Measurements from ENCODE around the gene SLC2A9.
"Not testable (repeated sequence)": the region's sequence is repeated elsewhere in the genome, so short reads cannot be mapped to it uniquely, and the experiment has no call there.

Gene SLC2A9

DNA sequence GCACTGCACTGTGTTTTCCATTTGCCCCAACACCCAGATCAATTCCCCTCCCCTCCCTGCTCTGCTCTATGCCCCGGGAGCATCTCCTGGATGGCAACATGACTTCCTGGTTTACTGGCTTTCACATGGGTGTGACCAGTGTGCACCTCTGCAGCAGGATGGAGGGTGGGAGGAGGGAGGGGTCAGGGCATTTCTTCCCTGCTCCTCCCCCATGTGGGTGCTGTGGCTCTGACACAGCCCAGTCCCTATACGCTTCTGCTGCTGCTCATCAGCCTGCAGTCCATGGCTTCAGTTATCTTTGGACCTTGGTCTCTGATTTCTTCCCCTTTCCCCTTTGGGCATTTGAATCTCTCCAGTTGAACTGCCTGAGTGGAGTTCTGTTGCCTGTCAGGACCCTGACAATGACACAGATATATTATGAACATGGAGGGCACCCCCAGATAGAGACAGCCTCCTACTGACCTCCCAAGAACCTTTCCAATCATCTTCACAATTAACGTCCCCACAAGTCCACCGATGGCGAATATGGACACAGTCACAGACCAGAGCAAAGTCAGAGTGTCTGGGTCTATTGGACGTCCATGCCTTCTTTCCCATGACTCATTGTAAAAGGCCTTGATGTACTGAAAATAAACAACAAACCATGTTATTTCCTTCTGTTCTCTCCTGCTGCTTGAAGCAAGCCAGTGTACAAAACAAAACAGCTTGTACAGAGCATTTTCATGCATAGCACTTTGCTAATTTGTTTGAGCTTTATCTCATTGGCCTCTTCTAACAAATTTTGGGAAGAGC lies 24.8 kb downstream of the SLC2A9 start:
- DNase-seq (ENCODE audit: low read depth) = no peak

DNA sequence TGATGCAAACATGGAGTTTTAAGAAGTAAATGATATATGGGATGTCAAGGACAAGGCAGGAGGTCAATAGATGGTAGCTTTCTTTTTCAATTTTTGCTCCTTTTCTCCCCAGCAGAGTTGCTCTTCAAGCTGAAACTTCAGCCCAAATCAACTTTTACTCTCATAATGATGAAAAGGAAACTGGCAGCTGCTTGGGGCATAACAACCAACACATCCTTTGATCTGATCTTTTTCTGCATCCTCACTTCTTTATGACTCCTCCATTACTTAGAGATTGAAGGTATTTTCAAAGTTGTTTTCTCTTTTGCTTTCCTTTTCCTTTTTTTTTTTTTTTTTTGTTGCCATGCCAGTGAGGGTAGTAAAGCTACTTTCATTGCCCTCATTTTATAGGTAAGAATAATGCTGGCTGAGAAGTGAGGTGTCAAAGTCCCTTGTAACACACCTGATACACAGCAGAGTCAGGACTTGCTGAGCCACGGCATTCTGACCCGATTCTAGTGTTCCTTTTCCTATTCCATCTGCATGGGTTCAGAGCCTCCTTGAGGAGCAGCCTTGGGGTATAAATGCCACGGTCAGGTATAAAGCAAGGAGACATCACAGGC lies 26.9 kb downstream of the SLC2A9 start:
- DNase-seq (ENCODE audit: low read depth) = no peak

DNA sequence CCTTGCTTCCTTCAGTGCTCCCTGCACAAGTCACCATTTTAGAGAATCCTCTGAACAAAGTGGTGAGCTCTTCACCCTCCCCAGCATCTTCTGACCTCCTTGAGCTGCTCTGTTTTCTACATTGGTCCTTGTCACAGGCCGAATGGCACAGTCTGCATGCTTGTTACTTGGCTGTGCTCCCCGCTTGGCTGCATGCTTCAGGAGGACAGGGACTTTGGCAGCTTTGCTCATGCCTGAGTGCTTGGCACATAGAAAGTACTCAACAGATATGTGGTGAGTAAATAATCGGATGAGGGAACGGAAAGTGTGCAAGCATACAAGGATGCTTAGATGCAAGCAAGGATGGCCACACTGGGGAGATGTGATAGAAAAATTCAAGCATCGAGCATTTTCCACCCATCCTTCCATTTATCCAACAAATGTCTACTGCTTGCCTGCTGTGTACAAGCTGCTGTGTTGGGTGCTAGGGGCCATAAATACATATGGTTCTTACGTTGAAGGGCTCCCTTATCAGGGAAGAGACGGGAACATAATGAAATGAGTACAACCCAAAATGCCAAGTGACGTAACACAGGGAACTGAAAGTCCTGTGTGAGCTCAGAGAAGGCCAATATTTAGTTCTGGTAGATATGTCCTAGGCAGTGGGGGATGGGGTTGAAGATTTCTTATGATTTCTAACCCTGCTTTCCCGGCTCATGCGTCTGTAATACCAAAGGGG lies 31.2 kb downstream of the SLC2A9 start:
- no peak for DNase-seq (ENCODE audit: low read depth)

DNA sequence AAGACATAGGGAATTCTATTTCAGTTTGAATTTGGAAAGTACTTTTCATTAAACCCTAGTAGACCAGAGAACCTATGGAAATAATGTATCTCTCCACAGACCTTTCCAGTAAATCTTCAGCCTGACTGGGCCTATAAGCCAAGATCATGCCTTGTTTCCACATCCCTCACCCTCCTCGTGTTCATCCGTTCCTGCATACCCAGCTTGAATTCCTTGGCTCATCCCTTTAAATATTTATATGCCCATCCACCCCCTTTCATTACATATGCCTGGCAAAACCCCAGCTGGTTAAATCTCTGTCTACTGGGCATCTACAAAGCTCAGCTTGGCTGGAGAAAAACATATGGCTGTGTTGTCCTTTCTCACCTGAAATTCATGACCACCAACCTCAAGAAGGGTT lies 32.4 kb downstream of the SLC2A9 start:
- DNase-seq (ENCODE audit: low read depth) = no peak

DNA sequence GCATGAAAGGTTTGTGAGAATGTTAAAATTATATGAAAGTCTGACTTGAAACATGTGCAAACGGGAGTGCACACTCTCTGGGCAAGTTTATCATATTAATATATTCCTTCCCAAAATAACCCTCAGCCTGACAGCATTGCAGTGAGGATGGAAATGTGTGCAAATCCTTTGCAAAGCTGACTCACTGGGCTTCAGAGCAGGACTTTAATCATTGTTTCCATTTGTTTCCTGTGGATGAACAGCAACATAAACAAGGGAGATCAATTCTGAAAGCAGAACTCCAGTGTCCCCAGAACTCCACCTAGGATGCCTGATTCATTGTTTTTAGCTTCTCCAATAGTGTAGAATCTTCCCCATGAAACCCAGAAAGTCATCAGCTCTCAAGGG lies 32.9 kb downstream of the SLC2A9 start:
- no peak for DNase-seq (ENCODE audit: low read depth)

DNA sequence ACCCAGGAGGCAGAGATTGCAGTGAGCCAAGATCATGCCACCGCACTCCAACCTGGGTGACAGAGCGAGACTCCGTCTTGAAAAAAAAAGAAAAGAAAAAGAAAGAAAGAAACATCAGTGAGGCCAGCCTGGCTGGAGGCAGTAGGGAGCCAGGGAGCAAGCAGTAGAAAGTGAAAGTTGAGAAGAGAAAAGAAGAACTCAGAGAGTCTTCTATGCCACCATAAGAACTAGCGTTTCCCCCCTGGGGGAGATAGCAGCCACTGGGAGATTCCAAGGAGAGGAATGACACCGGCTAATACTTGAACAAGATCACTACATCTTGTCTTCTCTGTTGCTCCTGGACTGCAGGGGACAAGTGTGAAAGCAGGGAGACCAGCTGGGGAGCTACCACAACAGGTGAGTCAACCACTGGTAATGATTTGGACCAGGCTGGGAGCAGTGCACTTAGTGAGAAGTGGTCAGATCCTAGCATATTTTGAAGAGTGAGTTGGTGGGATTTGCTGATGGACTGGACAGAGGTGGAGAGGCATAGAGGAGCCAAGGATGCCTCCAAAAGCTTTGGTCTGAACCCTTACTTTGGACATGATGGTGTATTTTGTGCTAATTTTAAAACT lies 33.4 kb downstream of the SLC2A9 start:
- DNase-seq (ENCODE audit: low read depth) = no peak

DNA sequence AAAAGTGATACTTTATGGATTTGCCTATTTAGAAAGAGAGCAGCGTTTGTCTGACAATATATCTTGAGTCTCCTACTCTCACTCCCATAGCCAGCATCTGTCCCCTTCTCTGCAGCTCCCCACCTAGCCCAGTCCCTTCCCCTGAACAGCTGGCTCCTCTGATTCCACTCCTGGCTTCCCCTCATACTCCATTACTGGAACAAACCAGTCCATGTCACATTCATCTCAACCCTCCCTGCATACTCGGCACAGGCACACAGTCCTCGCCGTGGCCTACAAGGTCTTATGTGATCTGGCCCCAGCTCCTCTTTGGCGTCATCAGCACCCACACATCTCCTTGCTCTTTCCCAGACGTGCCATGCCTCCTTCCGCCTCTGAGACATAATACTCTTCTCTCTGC lies 36.7 kb downstream of the SLC2A9 start:
- DNase-seq (ENCODE audit: low read depth) = no peak

DNA sequence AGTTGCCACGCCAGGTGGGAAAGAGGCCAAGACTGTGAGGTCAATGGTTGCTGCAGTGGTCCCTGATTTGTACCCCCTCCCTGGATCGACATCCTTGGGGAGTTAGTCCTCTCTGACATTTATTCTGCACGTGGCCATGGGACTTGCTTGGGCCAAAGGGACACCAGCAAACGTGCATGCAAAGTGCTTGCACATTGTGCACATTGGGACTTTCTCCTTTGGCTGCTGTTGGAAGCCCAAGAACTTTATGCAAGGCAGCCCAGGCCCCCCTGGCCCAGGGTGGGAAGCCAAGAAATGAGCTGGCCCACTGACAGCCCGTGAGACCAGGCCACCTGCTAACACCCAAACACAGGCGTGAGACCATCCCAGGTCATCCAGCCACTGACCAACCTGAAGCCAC lies 38.1 kb downstream of the SLC2A9 start:
- no peak for DNase-seq (ENCODE audit: low read depth)

DNA sequence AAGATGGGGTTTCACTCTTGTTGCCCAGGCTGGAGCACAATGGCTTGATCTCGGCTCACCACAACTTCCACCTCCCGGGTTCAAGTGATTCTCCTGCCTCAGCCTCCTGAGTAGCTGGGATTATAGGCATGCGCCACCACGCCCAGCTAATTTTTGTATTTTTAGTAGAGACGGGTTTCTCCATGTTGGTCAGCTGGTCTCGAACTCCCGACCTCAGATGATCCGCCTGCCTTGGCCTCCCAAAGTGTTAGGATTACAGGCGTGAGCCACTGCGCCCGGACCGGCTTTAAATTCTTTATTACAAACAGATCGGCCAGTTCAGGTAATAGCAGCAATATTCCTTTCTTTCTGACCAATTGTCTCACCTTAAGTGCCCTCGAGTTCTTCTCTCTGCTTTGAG lies 39.4 kb downstream of the SLC2A9 start:
- not testable (repeated sequence) for DNase-seq (ENCODE audit: low read depth)

DNA sequence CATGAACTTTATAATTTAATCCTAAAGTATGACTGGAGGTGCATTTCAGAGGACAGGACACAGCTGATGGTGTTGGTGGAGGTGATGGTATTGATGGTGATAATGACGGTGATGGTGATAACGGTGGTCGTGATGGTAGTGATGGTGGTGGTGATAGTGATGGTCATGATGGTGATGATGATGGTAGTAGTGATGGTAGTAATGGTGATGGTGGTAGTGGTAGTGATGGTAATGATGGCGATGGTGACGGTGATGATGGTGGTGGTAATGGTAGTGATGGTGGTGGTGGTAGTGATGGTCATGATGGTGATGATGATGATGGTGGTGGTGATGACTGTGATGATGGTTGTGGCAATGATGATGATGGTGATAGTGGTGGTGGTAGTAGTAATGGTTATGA lies 40.4 kb downstream of the SLC2A9 start:
- no peak for DNase-seq (ENCODE audit: low read depth)

DNA sequence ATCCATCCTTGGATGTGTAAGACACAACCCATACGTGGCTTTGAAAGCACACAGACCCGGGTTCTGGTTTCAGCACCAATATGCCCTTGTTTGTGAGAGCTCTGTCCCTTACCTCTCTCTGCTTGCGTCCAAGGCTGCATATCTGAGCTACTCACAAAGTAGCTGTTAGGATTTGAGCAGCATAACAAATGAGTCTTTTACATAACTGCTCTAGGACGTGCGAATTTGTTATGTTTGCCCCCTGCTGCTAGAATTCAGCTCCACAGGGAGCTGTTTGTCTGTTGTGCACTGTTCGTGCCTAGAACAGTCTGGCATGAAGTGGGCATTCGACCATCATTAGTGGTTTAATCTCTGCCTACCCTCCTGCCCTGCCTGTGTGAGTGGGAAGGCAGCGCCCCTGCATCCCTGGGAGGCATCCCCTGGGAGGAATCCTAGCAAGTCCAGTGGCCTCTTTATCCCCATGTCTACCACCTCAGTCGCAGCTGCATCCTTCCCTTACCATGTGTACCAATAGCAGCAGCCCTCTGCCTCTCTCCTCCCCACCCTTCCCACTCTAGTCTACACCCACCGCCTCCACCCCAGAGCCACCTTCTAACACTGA lies 42.1 kb downstream of the SLC2A9 start:
- DNase-seq (ENCODE audit: low read depth) = no peak

DNA sequence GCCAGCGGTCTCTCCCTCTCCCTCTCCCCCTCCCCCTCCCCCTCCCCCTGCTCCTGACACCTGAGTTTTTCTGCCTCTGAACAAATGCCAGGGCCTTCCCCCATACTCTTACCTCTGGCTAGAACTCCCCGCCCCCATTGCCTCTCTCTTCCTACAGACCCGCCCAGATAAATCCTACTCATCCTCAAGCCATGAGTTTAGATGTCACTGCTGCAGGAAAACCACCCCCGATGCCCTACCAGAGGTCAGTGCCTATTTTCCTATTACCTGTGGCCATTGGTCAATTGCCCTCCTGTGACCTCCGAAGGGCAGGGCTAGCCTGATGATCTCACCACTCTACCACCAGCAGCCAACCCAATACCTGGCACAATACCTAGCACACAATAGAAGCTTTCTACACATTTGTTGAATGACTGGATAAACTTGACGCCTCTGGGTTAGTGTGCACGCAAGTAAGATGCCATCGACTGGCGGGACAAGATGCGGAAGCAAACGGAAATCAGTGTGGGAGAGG lies 43.7 kb downstream of the SLC2A9 start:
- no peak for DNase-seq (ENCODE audit: low read depth)

DNA sequence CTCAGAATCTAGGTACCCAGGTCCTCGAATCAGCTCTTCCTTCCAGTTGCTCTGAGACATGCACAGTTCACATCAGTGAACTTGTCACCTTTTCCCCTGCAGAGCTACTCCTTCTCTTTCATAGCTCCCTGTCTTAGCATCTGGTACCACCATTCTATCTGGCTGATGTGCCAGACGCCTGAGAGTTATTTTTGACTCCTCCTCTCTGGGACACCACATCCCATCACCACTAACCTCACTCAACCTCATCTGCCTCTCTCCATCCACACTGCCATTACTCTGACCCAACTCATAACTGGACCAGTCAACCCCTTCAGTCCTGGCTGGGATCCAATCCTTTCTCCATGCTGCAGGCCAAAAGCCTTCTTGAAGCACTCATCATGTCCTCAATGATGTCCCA lies 44.5 kb downstream of the SLC2A9 start:
- no peak for DNase-seq (ENCODE audit: low read depth)

DNA sequence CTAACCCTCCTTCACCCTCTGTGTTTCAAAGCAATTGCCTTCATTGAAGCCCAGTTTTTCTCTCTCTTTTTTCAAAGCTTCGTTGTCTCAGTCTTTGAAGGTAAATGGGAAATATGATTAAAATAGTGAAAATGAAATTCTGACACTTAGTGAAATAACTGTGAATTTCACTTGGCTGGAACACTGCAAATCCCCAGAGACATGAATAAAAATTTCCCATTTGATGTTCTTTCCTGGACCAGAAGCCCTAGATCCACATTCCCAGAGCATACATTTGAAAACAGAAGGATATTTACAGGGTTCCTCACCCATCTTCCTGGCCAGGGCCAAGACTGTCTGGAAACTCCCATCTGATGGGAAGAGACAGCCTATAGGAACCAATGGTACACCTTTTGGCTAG lies 45.0 kb downstream of the SLC2A9 start:
- DNase-seq (ENCODE audit: low read depth) = no peak

DNA sequence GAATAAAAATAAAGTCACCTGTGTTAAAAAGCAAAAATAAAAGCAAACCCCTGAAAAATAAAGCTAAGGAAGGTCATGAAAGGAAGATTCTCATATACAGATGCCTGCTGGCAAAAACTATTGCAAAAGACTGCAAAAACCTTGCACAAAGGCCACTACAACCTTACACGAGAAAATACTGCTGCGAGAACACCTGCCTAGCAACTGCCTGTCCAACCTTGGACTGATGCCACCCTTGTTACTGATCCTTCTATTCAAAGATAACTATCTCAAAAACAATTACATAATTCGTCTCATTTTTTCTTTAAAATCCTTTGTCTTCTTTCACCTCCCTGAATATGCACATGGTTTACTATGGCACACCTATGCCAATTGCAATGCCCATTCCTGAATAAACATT lies 49.6 kb downstream of the SLC2A9 start:
- no peak for DNase-seq (ENCODE audit: low read depth)

DNA sequence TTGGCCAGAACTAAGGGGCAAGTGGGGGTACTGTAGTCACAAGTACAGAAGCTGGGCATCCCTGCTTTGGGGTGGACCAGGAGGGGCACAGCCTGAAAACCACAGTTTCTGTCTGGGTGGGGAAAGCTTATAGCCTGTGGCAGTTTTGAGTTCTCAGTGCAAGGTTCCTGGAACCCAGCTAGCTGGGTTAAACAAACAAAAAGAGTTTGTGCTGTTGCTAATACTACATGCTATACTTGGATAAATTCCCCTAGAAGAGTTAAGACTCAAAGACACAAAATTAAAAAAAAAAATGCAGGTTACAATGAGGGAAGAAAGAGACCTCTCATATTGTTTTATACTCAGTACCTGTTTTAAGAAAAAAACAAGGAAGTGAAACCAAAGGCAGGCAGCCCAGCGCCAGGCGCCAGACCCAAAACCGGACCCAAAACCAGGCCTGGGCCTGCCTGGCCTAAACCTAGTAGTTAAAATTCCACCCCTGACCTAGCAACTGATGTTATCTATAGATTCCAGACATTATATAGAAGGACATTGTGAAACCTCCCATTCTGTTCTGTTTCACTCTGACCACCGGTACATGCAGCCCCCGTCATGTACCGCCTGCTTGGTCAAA lies 50.8 kb downstream of the SLC2A9 start:
- no peak for DNase-seq (ENCODE audit: low read depth)

DNA sequence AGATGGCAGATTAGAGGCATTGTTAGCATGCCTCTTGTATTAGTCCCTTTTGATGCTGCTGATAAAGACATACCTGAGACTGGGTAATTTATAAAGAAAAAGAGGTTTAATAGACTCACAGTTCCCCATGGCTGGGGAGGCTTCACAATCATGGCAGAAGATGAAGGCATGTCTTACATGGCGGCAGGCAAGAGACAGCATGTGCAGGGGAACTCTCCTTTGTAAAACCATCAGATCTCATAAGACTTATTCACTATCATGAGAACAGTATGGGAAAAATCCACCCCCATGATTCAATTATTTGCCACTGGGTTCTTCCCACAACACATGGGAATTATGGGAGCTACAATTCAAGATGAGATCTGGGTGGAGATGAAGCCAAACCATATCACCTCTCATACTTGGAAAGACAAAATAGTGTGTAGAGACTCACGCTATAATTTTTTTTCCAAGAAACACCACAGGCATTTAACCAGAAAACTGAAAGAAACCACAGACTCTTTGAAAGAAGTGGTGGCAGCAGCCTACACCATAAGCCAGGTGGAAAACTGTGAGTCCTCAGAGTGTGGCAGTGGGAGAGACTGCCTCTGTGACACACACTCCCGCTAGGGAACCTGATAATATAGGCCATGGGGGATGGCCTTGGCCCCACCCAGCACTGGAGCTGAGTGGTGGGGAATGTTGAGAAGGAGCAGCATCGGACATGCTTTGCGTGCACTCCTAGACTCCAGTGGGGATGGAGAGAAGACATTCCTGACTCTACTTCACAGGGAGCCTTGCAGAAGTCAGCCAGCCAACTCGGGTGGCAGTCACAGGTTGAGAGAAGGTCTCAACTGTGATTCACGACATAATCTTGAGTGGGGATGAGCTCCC lies 51.5 kb downstream of the SLC2A9 start:
- DNase-seq (ENCODE audit: low read depth) = no peak

DNA sequence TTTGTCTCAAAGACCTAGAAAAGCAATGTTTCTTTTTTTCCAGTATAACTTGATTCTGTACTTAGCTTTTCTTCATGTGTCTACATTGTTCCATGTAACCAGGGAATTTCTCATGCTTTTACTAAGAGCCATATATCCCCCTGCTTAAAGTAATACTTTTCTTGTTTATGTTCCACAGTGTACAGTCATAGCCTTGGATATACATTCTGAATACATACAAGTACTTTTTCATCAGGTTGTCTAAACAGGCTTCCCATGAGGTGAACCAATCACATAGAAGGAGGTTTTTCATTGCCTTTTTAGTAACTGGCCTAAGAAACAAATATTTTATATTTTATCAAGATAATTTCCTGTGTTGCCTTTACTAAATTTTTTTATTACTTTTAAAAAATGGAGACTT lies 52.8 kb downstream of the SLC2A9 start:
- no peak for DNase-seq (ENCODE audit: low read depth)

DNA sequence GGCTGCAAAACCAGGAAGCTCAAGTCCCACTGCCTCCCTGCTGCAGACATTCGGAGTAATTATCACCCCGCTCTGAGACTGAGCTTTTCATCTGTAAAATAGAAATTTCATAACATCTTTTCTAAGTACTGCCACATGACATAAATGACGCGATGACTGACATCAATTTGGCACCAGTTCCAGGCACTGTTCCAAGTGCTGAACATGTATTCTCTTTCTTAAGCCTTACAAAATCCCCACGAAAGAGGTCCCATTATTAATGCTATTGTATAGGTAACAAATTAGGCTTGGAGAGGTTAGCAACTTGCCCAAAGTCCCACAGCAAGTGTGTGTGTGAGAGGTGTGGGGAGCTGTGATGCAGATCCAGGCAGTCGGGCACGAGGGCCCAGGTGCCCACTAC lies 56.4 kb downstream of the SLC2A9 start:
- DNase-seq (ENCODE audit: low read depth) = no peak

DNA sequence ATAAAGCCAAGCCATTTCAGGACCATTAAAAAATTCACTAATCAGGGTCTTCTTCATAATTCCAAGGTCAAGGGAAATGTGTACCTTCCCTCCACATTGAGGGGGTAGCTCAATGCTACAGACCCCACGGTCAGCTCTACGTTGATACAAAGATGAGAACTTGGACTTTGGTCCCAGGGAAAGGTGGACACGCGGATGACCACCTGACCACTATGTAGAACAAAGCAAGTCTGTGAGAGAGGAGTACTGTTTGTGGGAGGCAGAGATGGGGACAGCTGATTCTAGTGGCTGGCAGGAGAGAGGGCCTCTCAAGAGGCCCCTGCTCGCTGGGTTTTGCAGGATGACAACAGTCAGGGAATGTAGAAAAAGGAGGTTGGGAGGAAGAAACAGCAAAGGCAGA lies 58.0 kb downstream of the SLC2A9 start:
- no peak for DNase-seq (ENCODE audit: low read depth)
